Endothelial cell of umbilical vein (primary cell): ENCODE results near the gene TKFC. TPM values are rescaled to one million over a fixed set of nuclear protein-coding genes. Genes with fewer than 3 reads are reported as not detected.

ENCODE experiments used
- BruUV-seq: library from RNA; stranded (reverse); fragments of 400-500 nt; replicated peaks from 2 replicates; lab custom pipeline; 2021; lab: Mats Ljungman, UMichigan
- CTCF ChIA-PET: fragments of 300-600, 350-600 bp; sonication (Branson Sonifier 250); formaldehyde crosslinking; loops from one replicate; lab custom pipeline; 2021; ENCODE audit warnings: antibody characterized with exemption, inconsistent platforms; lab: Charles Lee
- POLR2A ChIA-PET: fragments of 300-600, 350-600 bp; sonication (Branson Sonifier 250); formaldehyde crosslinking; loops from one replicate; lab custom pipeline; 2021; ENCODE audit warnings: antibody characterized with exemption, inconsistent platforms; lab: Charles Lee
- DNase-seq: peaks from one replicate; pipeline ENCODE4 v3.0.0-alpha.2; 2011; ENCODE audit warnings: low read depth, low spot score
- FAIRE-seq: peaks from 2 replicates; lab custom pipeline; 2011; peaks lifted over from hg19 to GRCh38; lab: Jason Lieb, UNC
- H2AFZ ChIP-seq: 2 replicates; pipeline ENCODE4 v1.6.0; 2012; ENCODE audit warnings: low read depth, low read length, control low read depth, inconsistent platforms
- H3K27ac ChIP-seq: 2 replicates; pipeline ENCODE4 v1.5.1; 2011; ENCODE audit warnings: low read depth, mild to moderate bottlenecking, control low read depth, low read length, moderate library complexity; ENCODE audit not compliant: insufficient read depth
- H3K27me3 ChIP-seq, 2 experiments: 2 replicates each; pipeline versions ENCODE4 v1.6.0 to v1.6.1; 2011; ENCODE audit warnings: low read length in 2 of 2, mixed read lengths in 1 of 2; ENCODE audit not compliant: control insufficient read depth in 2 of 2, insufficient read depth in 2 of 2
- H3K36me3 ChIP-seq, 2 experiments: 2 replicates in 1 of 2; 3 replicates in 1 of 2; pipeline ENCODE4 v1.5.1; 2011; ENCODE audit warnings: low read length in 2 of 2, mild to moderate bottlenecking in 1 of 2, moderate library complexity in 1 of 2; ENCODE audit not compliant: control insufficient read depth in 2 of 2, insufficient read depth in 2 of 2; ENCODE audit errors: extremely low read depth in 1 of 2
- H3K4me1 ChIP-seq: 3 replicates; pipeline ENCODE4 v1.5.1; 2011; ENCODE audit warnings: mild to moderate bottlenecking, low read length; ENCODE audit not compliant: control insufficient read depth, insufficient read depth; ENCODE audit errors: extremely low read depth
- H3K4me2 ChIP-seq: 2 replicates; pipeline ENCODE4 v1.6.1; 2011; ENCODE audit warnings: low read length, control low read depth, mixed read lengths; ENCODE audit not compliant: insufficient read depth
- H3K4me3 ChIP-seq, 3 experiments: fragments of 200-600 bp in 1 of 3; sonication (generic), shearing (Covaris generic) in 1 of 3; replicated peaks in 1 of 3; 2 replicates each; pipeline ENCODE4 v1.5.1; 2011 to 2016; ENCODE audit warnings: control low read depth in 3 of 3, low read length in 3 of 3, mild to moderate bottlenecking in 2 of 3, inconsistent platforms in 1 of 3, low read depth in 1 of 3, moderate library complexity in 1 of 3; ENCODE audit not compliant: insufficient read depth in 1 of 3
- H3K79me2 ChIP-seq: 2 replicates; pipeline ENCODE4 v1.6.0; 2012; ENCODE audit warnings: low read length, inconsistent platforms; ENCODE audit not compliant: control insufficient read depth, insufficient read depth
- H3K9ac ChIP-seq: replicated peaks from 2 replicates; pipeline ENCODE3; 2011; ENCODE audit warnings: low read length, control low read depth; ENCODE audit not compliant: insufficient read depth; ENCODE audit errors: extremely low read depth
- H3K9me1 ChIP-seq: replicated peaks from 3 replicates; pipeline ENCODE4 v1.6.0; 2011; ENCODE audit warnings: mild to moderate bottlenecking, low read length; ENCODE audit not compliant: control insufficient read depth, insufficient read depth; ENCODE audit errors: extremely low read depth
- H3K9me3 ChIP-seq: replicated peaks from 2 replicates; pipeline ENCODE4 v1.5.1; 2012; ENCODE audit warnings: low read length, inconsistent platforms; ENCODE audit not compliant: control insufficient read depth, insufficient read depth
- H4K20me1 ChIP-seq: replicated peaks from 2 replicates; pipeline ENCODE3; 2011; ENCODE audit warnings: mild to moderate bottlenecking, low read length; ENCODE audit not compliant: control insufficient read depth, insufficient read depth; ENCODE audit errors: extremely low read depth
- EZH2 ChIP-seq: IDR thresholded peaks from 2 replicates; pipeline ENCODE4 v1.6.1; 2012; ENCODE audit warnings: borderline replicate concordance, low read depth, mild to moderate bottlenecking, moderate library complexity, low read length, inconsistent platforms; ENCODE audit not compliant: severe bottlenecking
- FOS ChIP-seq: IDR thresholded peaks from 2 replicates; pipeline ENCODE4 v1.6.1; 2011; ENCODE audit warnings: mild to moderate bottlenecking, low read length, moderate library complexity, borderline replicate concordance; ENCODE audit not compliant: insufficient read depth
- JUN ChIP-seq: IDR thresholded peaks from 2 replicates; pipeline ENCODE4 v1.6.1; 2011; ENCODE audit warnings: borderline replicate concordance, low read depth; ENCODE audit not compliant: insufficient read length, insufficient read depth
- MAX ChIP-seq: IDR thresholded peaks from 2 replicates; pipeline ENCODE4 v1.6.1; 2011; ENCODE audit not compliant: insufficient read depth, insufficient read length
- POLR2AphosphoS5 ChIP-seq: IDR thresholded peaks from 2 replicates; pipeline ENCODE4 v1.6.1; 2012; ENCODE audit warnings: low read depth, mild to moderate bottlenecking, control low read depth, low read length, moderate library complexity; ENCODE audit not compliant: insufficient read depth
- dilution Hi-C: fragments of 300-500 bp; cut with MboI; formaldehyde crosslinking; loops from one replicate; pipeline ENCODE4 v1.15.0; 2019; ENCODE audit warnings: low sequenced_read_pairs; ENCODE audit not compliant: extremely low pct_ligation_motif_present
- intact Hi-C: fragments of 100-400 bp; cut with micrococcal nuclease; formaldehyde crosslinking; loops from one replicate; pipeline ENCODE4 v1.10.0; 2022
- polyA plus RNA-seq, 4 experiments: library from polyadenylated mRNA; depleted of rRNA in 3 of 4; stranded (reverse) in 3 of 4; unstranded in 1 of 4; fragments of >200 nt; gene quantifications; 2 replicates each; pipeline versions ENCODE4 v1.2.1 to v1.2.3, GENCODE V29; 2011 to 2012; ENCODE audit warnings: missing spikeins in 1 of 4
- total RNA-seq: library from RNA; stranded (reverse); gene quantifications from 2 replicates; pipeline ENCODE4 v1.2.3, GENCODE V29; 2021
- TF ChIP-seq, protein P1 (sequence below), 2 donors: IDR thresholded peaks; 1 replicate in 1 of 2; 2 replicates in 1 of 2; pipeline ENCODE4 v1.5.1; 2011; ENCODE audit warnings: low read length in 2 of 2, mild to moderate bottlenecking in 2 of 2, moderate library complexity in 2 of 2, control low read depth in 1 of 2, inconsistent platforms in 1 of 2, low read depth in 1 of 2; ENCODE audit not compliant: insufficient read depth in 1 of 2; ENCODE audit errors: extremely low read depth in 1 of 2

The TKFC gene
- total and polyA plus RNA-seq, 2 donors (not counting 3 experiments of a cell fraction or from before 2014, with no cell fraction given): 30.8 to 31.7 TPM

GRCh38 chr11:61369372-61370348, 36.6 kb downstream of the TKFC start:
- Histone ChIP-seq H3K36me3 (peaks cover 20 to 25% of the 10 kb centered on the region in 2 experiments), H3K79me2 (no peaks in the 10 kb centered on the region), H3K9me3 (no peaks in the 10 kb centered on the region), H4K20me1 (no peaks in the 10 kb centered on the region), H2AFZ (no peak overlapping the region), H3K9me1 (no peaks in the 10 kb centered on the region), H3K27me3 (no peaks in the 10 kb centered on the region), H3K9ac (no peak overlapping the region), H3K4me1 (peaks cover 4% of the 10 kb centered on the region), H3K4me3 (no peak overlapping the region), H3K27ac (no peak overlapping the region), H3K4me2 (no peak overlapping the region)
- dilution Hi-C loops: no loop called here
- TF ChIP-seq EZH2: no peak
- peak; percentile 14 for TF ChIP-seq POLR2AphosphoS5
- BruUV-seq: no TSS peak
- intact Hi-C loops: no loop called here
- DNase-seq: no peak
- FAIRE-seq: no peak
- ChIA-PET CTCF (interaction anchor here (1.0 to 10.8 kb wide), 3 partner anchors 11 to 34 kb away, joined by 4 to 89 read pairs (median 12); no protein-coding TSS in a partner anchor), POLR2A (no interaction called here)

DNA sequence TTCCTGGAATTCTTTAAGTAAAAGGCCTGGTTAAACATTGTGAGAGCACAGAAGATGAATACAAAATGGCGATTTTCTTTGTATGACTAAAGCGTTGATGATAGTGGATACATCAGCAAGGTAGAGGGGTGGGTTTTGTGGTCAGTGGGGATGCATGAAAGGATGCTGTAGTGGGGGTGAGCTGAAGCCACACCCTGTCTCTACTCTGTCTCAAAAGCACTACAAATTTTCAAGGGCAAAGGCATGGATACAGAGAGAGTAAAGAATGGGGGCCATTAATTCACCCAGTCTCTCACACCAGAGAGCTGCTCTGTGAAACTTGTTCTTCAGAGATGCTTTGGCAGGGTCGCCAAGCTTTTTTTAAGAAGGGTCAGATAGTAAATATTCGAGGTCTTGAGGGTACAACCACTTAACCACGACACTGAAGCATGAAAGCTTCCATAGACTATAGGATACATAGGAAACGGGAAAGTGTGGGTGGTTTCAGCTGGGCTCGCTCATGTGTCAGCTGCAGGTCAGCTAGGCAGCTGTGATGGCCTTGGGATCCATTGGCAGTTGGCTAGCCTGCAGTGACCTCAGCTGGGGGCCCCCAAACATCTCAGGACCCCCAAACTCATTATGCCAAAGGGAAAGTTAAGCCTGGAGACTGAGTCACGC, 37.4 kb downstream of the TKFC start:
- H4K20me1 ChIP-seq: no peaks in the 10 kb centered on the region
- H3K4me3 ChIP-seq: no peak overlapping the region
- dilution Hi-C loops: no loop called here
- no peaks in the 10 kb centered on the region for H3K9me1 ChIP-seq
- H2AFZ ChIP-seq: no peak overlapping the region
- peaks cover 4% of the 10 kb centered on the region for H3K4me1 ChIP-seq
- no peak overlapping the region for H3K27ac ChIP-seq
- H3K9me3 ChIP-seq: no peaks in the 10 kb centered on the region
- H3K4me2 ChIP-seq: no peak overlapping the region
- DNase-seq: no peak
- H3K27me3 ChIP-seq: no peaks in the 10 kb centered on the region
- no peak for FAIRE-seq
- CTCF ChIA-PET: interaction anchor here (0.8 to 3.2 kb wide), 5 partner anchors 8 to 35 kb away, joined by 3 to 12 read pairs (median 5); partner anchors contain the start of gene TMEM138
- POLR2A ChIA-PET: no interaction called here
- intact Hi-C loops: no loop called here
- H3K36me3 ChIP-seq: peaks cover 20 to 25% of the 10 kb centered on the region in 2 experiments
- no TSS peak for BruUV-seq
- no peak for TF ChIP-seq FOS
- TF ChIP-seq POLR2AphosphoS5: no peak
- no peak for TF ChIP-seq JUN
- TF ChIP-seq MAX: no peak
- TF ChIP-seq, protein P1, sequence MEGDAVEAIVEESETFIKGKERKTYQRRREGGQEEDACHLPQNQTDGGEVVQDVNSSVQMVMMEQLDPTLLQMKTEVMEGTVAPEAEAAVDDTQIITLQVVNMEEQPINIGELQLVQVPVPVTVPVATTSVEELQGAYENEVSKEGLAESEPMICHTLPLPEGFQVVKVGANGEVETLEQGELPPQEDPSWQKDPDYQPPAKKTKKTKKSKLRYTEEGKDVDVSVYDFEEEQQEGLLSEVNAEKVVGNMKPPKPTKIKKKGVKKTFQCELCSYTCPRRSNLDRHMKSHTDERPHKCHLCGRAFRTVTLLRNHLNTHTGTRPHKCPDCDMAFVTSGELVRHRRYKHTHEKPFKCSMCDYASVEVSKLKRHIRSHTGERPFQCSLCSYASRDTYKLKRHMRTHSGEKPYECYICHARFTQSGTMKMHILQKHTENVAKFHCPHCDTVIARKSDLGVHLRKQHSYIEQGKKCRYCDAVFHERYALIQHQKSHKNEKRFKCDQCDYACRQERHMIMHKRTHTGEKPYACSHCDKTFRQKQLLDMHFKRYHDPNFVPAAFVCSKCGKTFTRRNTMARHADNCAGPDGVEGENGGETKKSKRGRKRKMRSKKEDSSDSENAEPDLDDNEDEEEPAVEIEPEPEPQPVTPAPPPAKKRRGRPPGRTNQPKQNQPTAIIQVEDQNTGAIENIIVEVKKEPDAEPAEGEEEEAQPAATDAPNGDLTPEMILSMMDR (IDR thresholded peaks at IDR 0.05; ENCODE audit: extremely low read depth in 1 of 2, insufficient read depth in 1 of 2, low read depth in 1 of 2, low read length in 2 of 2): no peak
- H3K79me2 ChIP-seq: no peaks in the 10 kb centered on the region
- H3K9ac ChIP-seq: no peak overlapping the region
